GM21717 (cell line): ENCODE results near the gene RRP9.

Source experiments
- ATAC-seq: cut with Tn5 transposase; IDR thresholded peaks from one replicate; pipeline ENCODE4 v1.9.1; 2021; ENCODE audit warnings: mild to moderate bottlenecking, moderate library complexity; ENCODE audit not compliant: unreplicated experiment

The RRP9 gene

GRCh38 chr3:51957520-51958205 lies 16.0 kb upstream of the RRP9 start:
- no peak for ATAC-seq

- ATAC-seq, result no peak
Measured at GRCh38 chr3:51955893-51956770, 14.4 kb upstream of the RRP9 start.

- no peak for ATAC-seq
Measured at GRCh38 chr3:51955175-51955892, 13.6 kb upstream of the RRP9 start, which contains the start of gene GPR62. GPR62 (plus strand) TSS chr3:51955381; CDS start chr3:51955653, 272 bp downstream.

GRCh38 chr3:51954713-51955112 lies 13.0 kb upstream of the RRP9 start:
- ATAC-seq, result no peak

- no peak for ATAC-seq
Measured at GRCh38 chr3:51954105-51954504, 12.4 kb upstream of the RRP9 start.

GRCh38 chr3:51953445-51953844 lies 11.7 kb upstream of the RRP9 start:
- no peak for ATAC-seq

- ATAC-seq, result no peak
Measured at GRCh38 chr3:51950899-51951298, 9.2 kb upstream of the RRP9 start.

- no peak for ATAC-seq
Measured at GRCh38 chr3:51949121-51949520, 7.4 kb upstream of the RRP9 start.

- no peak for ATAC-seq
Measured at GRCh38 chr3:51948016-51948580, 6.4 kb upstream of the RRP9 start.

- no peak for ATAC-seq
Measured at GRCh38 chr3:51947215-51947900, 5.7 kb upstream of the RRP9 start.

- no peak for ATAC-seq
Measured at GRCh38 chr3:51946796-51947195, 5.1 kb upstream of the RRP9 start.

- ATAC-seq, result no peak
Measured at GRCh38 chr3:51945926-51946705, 4.4 kb upstream of the RRP9 start.

- no peak for ATAC-seq
Measured at GRCh38 chr3:51945031-51945840, 3.5 kb upstream of the RRP9 start.

GRCh38 chr3:51944451-51945021 lies 2.8 kb upstream of the RRP9 start:
- ATAC-seq, result no peak

- no peak for ATAC-seq
Measured at GRCh38 chr3:51943451-51944391, 2.0 kb upstream of the RRP9 start.

- no peak for ATAC-seq
Measured at GRCh38 chr3:51942603-51943450, 1.1 kb upstream of the RRP9 start.

- ATAC-seq, result no peak
Measured at GRCh38 chr3:51941463-51941797, 274 bp downstream of the RRP9 start.
